Lower leg skin (tissue), 4 donors: Measurements from ENCODE around the gene MBD3. TPM values are rescaled to one million over a fixed set of nuclear protein-coding genes. Genes with fewer than 3 reads are reported as not detected.

Experiments
- DNase-seq, 2 donors: peaks; one replicate each; pipeline ENCODE4 v3.0.0-alpha.2; 2019; ENCODE audit warnings: low spot score in 2 of 2
- H3K4me3 ChIP-seq: fragments of 200-600 bp; sonication (generic); 2 replicates; pipeline ENCODE4 v1.5.1; 2017; ENCODE audit warnings: mild to moderate bottlenecking, low read depth; ENCODE audit not compliant: poor library complexity, severe bottlenecking
- CTCF ChIP-seq, 3 donors: fragments of 450-650 bp; IDR thresholded peaks; one replicate each; pipeline ENCODE4 v1.5.1; 2016; ENCODE audit warnings: antibody characterized with exemption in 3 of 3, mild to moderate bottlenecking in 3 of 3, moderate library complexity in 2 of 3
- POLR2A ChIP-seq, 2 donors: fragments of 450-650 bp; IDR thresholded peaks; one replicate each; pipeline ENCODE4 v1.6.1; 2016 to 2017; ENCODE audit warnings: antibody characterized with exemption in 2 of 2, mild to moderate bottlenecking in 1 of 2, moderate library complexity in 1 of 2
- WGBS, 2 donors: methylation state at CpG; one replicate each; pipeline ENCODE4 v1.1.5; 2018; 5-methylcytosine and 5-hydroxymethylcytosine counted together
- intact Hi-C: fragments of 100-400 bp; cut with DNase I; formaldehyde crosslinking; loops from one replicate; pipeline ENCODE4 v1.15.0; 2023; ENCODE audit warnings: low total_unique reads
- total RNA-seq, 4 donors: library from RNA; depleted of rRNA; stranded (reverse); fragments of >200 nt; gene quantifications; one replicate each; pipeline ENCODE4 v1.1.0, GENCODE V29; 2016

Gene MBD3
- total RNA-seq, 4 donors from 2014 or later = 51.7 to 85.7 (median 79.3) TPM

- DNase-seq = no peak
- WGBS, 2 donors = 93 to 96% methylated on average over 13 to 24 of the region's 24 CpGs
- intact Hi-C loops = no loop called here
- TF ChIP-seq POLR2A (IDR thresholded peaks at IDR 0.05) (no peak), CTCF (IDR thresholded peaks at IDR 0.05) (no peak)
- no peak overlapping the region for H3K4me3 ChIP-seq
These were observed 36.7 kb upstream of the MBD3 start for GRCh38 chr19:1629256-1629808.

- TF ChIP-seq CTCF (IDR thresholded peaks at IDR 0.05) (no peak), POLR2A (IDR thresholded peaks at IDR 0.05) (no peak)
- no peak overlapping the region for H3K4me3 ChIP-seq
- WGBS, 2 donors = 92 to 97% methylated on average over 15 to 17 of the region's 17 CpGs
- no peak for DNase-seq
- intact Hi-C loops = no loop called here
These were observed 34.5 kb upstream of the MBD3 start for GRCh38 chr19:1627194-1627593.

GRCh38 chr19:1626417-1627010, 33.8 kb upstream of the MBD3 start:
- intact Hi-C loops = no loop called here
- no peak for DNase-seq
- TF ChIP-seq CTCF (IDR thresholded peaks at IDR 0.05) (no peak), POLR2A (IDR thresholded peaks at IDR 0.05) (no peak)
- H3K4me3 ChIP-seq = no peak overlapping the region
- WGBS, 2 donors = 90 to 93% methylated on average over 32 of the region's 32 CpGs

- 80% methylated on average over 23 of the region's 23 CpGs for WGBS, 2 donors
- peak in 1 of 2 donors; percentile 28 for DNase-seq
- intact Hi-C loops = no loop called here
- H3K4me3 ChIP-seq = no peak overlapping the region
- no peak for TF ChIP-seq POLR2A (IDR thresholded peaks at IDR 0.05)
These were observed 31.8 kb upstream of the MBD3 start for GRCh38 chr19:1624458-1624857.

- no peak for TF ChIP-seq POLR2A (IDR thresholded peaks at IDR 0.05)
- no peak for TF ChIP-seq CTCF (IDR thresholded peaks at IDR 0.05)
- no peak overlapping the region for H3K4me3 ChIP-seq
- intact Hi-C loops = no loop called here
- no peak for DNase-seq
- 93 to 95% methylated on average over 5 of the region's 5 CpGs for WGBS, 2 donors
These were observed 29.9 kb upstream of the MBD3 start for GRCh38 chr19:1622541-1622940.

GRCh38 chr19:1622007-1622406, 29.3 kb upstream of the MBD3 start:
- H3K4me3 ChIP-seq = no peak overlapping the region
- no peak for DNase-seq
- 91 to 99% methylated on average over 10 to 22 of the region's 23 CpGs for WGBS, 2 donors
- intact Hi-C loops = no loop called here
- TF ChIP-seq CTCF (IDR thresholded peaks at IDR 0.05) (no peak), POLR2A (IDR thresholded peaks at IDR 0.05) (no peak)
